GM23338 (cell line): ENCODE data around the gene INSL3.

ENCODE experiments used
- EZH2phosphoT487 ChIP-seq: fragments of 200-600 bp; sonication (generic); IDR thresholded peaks from one replicate; pipeline ENCODE4 v1.8.1; 2018; ENCODE audit warnings: antibody characterized with exemption; ENCODE audit not compliant: unreplicated experiment
- POLR2AphosphoS5 ChIP-seq: IDR thresholded peaks from 2 replicates; pipeline ENCODE4 v1.6.1; 2016; ENCODE audit warnings: antibody characterized with exemption, low read depth
- STAT1 ChIP-seq: IDR thresholded peaks from one replicate; pipeline ENCODE4 v1.6.1; 2016; ENCODE audit warnings: antibody characterized with exemption; ENCODE audit not compliant: unreplicated experiment
- TF ChIP-seq, protein P1 (sequence below), 2 experiments: fragments of 200-600 bp in 1 of 2; sonication (generic) in 1 of 2; conservative IDR thresholded peaks; 2 replicates each; pipeline versions ENCODE4 v1.5.1 to v1.6.1; 2016 to 2017; ENCODE audit warnings: antibody characterized with exemption in 2 of 2, low read depth in 2 of 2, mild to moderate bottlenecking in 2 of 2, moderate library complexity in 1 of 2
- TF ChIP-seq, protein P2 (sequence below): IDR thresholded peaks from one replicate; pipeline ENCODE4 v1.6.1; 2018; ENCODE audit warnings: antibody characterized with exemption; ENCODE audit not compliant: unreplicated experiment

DNA sequence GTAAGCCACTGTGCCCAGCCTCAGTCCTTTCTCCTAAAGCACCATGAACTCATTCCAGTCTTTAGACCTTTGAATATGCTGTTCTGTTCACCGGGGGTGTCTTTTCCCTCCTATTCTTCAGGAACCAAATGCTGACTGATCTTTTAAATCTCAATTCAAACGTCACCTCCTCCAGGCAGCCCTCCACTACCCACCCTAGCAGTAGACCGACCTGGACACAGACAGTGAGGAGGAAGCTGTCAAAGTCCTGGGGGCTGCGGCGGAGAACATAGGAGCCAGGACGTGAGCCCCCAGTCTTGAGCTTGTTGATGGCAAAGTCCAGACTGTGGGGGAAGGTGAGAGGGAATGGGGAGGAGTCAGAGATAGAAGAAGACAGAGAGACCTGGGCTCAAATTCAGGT lies 18.7 kb upstream of the INSL3 start:
- TF ChIP-seq STAT1 (no peak), EZH2phosphoT487 (no peak), POLR2AphosphoS5 (no peak)
- TF ChIP-seq, protein P1, sequence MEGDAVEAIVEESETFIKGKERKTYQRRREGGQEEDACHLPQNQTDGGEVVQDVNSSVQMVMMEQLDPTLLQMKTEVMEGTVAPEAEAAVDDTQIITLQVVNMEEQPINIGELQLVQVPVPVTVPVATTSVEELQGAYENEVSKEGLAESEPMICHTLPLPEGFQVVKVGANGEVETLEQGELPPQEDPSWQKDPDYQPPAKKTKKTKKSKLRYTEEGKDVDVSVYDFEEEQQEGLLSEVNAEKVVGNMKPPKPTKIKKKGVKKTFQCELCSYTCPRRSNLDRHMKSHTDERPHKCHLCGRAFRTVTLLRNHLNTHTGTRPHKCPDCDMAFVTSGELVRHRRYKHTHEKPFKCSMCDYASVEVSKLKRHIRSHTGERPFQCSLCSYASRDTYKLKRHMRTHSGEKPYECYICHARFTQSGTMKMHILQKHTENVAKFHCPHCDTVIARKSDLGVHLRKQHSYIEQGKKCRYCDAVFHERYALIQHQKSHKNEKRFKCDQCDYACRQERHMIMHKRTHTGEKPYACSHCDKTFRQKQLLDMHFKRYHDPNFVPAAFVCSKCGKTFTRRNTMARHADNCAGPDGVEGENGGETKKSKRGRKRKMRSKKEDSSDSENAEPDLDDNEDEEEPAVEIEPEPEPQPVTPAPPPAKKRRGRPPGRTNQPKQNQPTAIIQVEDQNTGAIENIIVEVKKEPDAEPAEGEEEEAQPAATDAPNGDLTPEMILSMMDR (conservative IDR thresholded peaks at IDR 0.05; ENCODE audit: low read depth in 2 of 2) = no peak
- TF ChIP-seq, protein P2, sequence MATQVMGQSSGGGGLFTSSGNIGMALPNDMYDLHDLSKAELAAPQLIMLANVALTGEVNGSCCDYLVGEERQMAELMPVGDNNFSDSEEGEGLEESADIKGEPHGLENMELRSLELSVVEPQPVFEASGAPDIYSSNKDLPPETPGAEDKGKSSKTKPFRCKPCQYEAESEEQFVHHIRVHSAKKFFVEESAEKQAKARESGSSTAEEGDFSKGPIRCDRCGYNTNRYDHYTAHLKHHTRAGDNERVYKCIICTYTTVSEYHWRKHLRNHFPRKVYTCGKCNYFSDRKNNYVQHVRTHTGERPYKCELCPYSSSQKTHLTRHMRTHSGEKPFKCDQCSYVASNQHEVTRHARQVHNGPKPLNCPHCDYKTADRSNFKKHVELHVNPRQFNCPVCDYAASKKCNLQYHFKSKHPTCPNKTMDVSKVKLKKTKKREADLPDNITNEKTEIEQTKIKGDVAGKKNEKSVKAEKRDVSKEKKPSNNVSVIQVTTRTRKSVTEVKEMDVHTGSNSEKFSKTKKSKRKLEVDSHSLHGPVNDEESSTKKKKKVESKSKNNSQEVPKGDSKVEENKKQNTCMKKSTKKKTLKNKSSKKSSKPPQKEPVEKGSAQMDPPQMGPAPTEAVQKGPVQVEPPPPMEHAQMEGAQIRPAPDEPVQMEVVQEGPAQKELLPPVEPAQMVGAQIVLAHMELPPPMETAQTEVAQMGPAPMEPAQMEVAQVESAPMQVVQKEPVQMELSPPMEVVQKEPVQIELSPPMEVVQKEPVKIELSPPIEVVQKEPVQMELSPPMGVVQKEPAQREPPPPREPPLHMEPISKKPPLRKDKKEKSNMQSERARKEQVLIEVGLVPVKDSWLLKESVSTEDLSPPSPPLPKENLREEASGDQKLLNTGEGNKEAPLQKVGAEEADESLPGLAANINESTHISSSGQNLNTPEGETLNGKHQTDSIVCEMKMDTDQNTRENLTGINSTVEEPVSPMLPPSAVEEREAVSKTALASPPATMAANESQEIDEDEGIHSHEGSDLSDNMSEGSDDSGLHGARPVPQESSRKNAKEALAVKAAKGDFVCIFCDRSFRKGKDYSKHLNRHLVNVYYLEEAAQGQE = no peak
